Smooth muscle cell of the coronary artery (primary cell): Measurements from ENCODE around the gene RABGGTA. TPM values are rescaled to one million over a fixed set of nuclear protein-coding genes. Genes with fewer than 3 reads are reported as not detected.

ENCODE experiments used
- total RNA-seq: library from RNA; depleted of rRNA; stranded (reverse); fragments of >200 nt; gene quantifications from 2 replicates; pipeline ENCODE4 v1.2.3, GENCODE V29; 2014; ENCODE audit warnings: low replicate concordance

RABGGTA gene
- 16.8 and 22.3 TPM in 2 replicates for total RNA-seq

GRCh38 chr14:24271134-24271833 lies at the start of gene RABGGTA:
Gene RABGGTA (minus strand): TSS chr14:24271597. CDS start chr14:24271115, 482 bp downstream.

GRCh38 chr14:24310646-24311604 lies 39.5 kb upstream of the RABGGTA start, which contains the start of gene LTB4R:
Gene LTB4R (plus strand): TSS chr14:24311502. CDS start chr14:24315652, 4,150 bp downstream.

GRCh38 chr14:24309538-24310264 lies 38.3 kb upstream of the RABGGTA start, which contains the start of gene LTB4R2:
Gene LTB4R2 (plus strand): TSS chr14:24310140. CDS start chr14:24310665, 525 bp downstream.

GRCh38 chr14:24307575-24308341 lies 36.4 kb upstream of the RABGGTA start, which contains the start of gene CIDEB:
Gene CIDEB (minus strand): TSS chr14:24307977. CDS start chr14:24307858, 119 bp downstream.

GRCh38 chr14:24299255-24300191 lies 28.1 kb upstream of the RABGGTA start, which contains the start of the genes DHRS1 and NOP9:
Gene DHRS1 (minus strand): TSS chr14:24299780. CDS start chr14:24299106, 674 bp downstream.
Gene NOP9 (plus strand): TSS chr14:24299850. CDS start chr14:24299955, 105 bp downstream.

GRCh38 chr14:24262821-24263733 lies 8.3 kb downstream of the RABGGTA start, which contains the start of gene TGM1:
Gene TGM1 (minus strand): TSS chr14:24263177. CDS start chr14:24262352, 825 bp downstream.

GRCh38 chr14:24232645-24233537 lies 38.5 kb downstream of the RABGGTA start, which contains the start of gene GMPR2:
Gene GMPR2 (plus strand): TSS chr14:24232929. CDS start chr14:24233254, 325 bp downstream.

GRCh38 chr14:24232121-24232644 lies 39.2 kb downstream of the RABGGTA start, which contains the start of gene NEDD8:
Gene NEDD8 (minus strand): TSS chr14:24232367. CDS start chr14:24232267, 100 bp downstream.

Other genes with a start within 250 kb of the RABGGTA start
- gene CARMIL3, start 219.6 kb downstream of the RABGGTA start, total RNA-seq: 0.08 TPM in 1 of 2 replicates, not detected in the other
- gene CPNE6, start 200.0 kb downstream of the RABGGTA start, total RNA-seq: not detected in 2 replicates
- 13.3 and 44.0 TPM in 2 replicates for gene PCK2, start 177.3 kb downstream of the RABGGTA start, total RNA-seq
- 59.1 and 62.1 TPM in 2 replicates for gene DCAF11, start 156.8 kb downstream of the RABGGTA start, total RNA-seq
- 0.47 and 1.2 TPM in 2 replicates for gene NRL, start 156.6 kb downstream of the RABGGTA start, total RNA-seq
- gene FITM1, start 140.9 kb downstream of the RABGGTA start, total RNA-seq: 0.23 TPM in 1 of 2 replicates, not detected in the other
- 55.3 and 80.6 TPM in 2 replicates for gene PSME1, start 135.4 kb downstream of the RABGGTA start, total RNA-seq
- 19.2 and 21.9 TPM in 2 replicates for gene EMC9, start 130.0 kb downstream of the RABGGTA start, total RNA-seq
- 28.2 and 87.8 TPM in 2 replicates for gene PSME2, start 125.0 kb downstream of the RABGGTA start, total RNA-seq
- 22.2 and 24.9 TPM in 2 replicates for gene RNF31, start 124.1 kb downstream of the RABGGTA start, total RNA-seq
- 68.4 and 96.8 TPM in 2 replicates for gene IRF9, start 110.3 kb downstream of the RABGGTA start, total RNA-seq
- 0.12 and 0.83 TPM in 2 replicates for gene REC8, start 99.5 kb downstream of the RABGGTA start, total RNA-seq
- 27.1 and 41.9 TPM in 2 replicates for gene IPO4, start 82.8 kb downstream of the RABGGTA start, total RNA-seq
- 42.9 and 55.9 TPM in 2 replicates for gene TM9SF1, start 76.2 kb downstream of the RABGGTA start, total RNA-seq
- 0.12 TPM in 1 of 2 replicates, not detected in the other for gene TSSK4, start 65.9 kb downstream of the RABGGTA start, total RNA-seq
- gene CHMP4A, start 58.1 kb downstream of the RABGGTA start, total RNA-seq: 24.2 and 29.7 TPM in 2 replicates
- gene MDP1, start 55.5 kb downstream of the RABGGTA start, total RNA-seq: 10.8 and 18.3 TPM in 2 replicates
- 272 and 446 TPM in 2 replicates for gene NEDD8, start 39.2 kb downstream of the RABGGTA start, total RNA-seq
- 72.7 and 109 TPM in 2 replicates for gene GMPR2, start 38.7 kb downstream of the RABGGTA start, total RNA-seq
- gene TINF2, start 29.0 kb downstream of the RABGGTA start, total RNA-seq: 38.3 and 42.2 TPM in 2 replicates
- 1.6 and 2.5 TPM in 2 replicates for gene TGM1, start 8.4 kb downstream of the RABGGTA start, total RNA-seq
- gene DHRS1, start 28.2 kb upstream of the RABGGTA start, total RNA-seq: 13.5 and 20.9 TPM in 2 replicates
- gene NOP9, start 28.3 kb upstream of the RABGGTA start, total RNA-seq: 14.4 and 17.4 TPM in 2 replicates
- gene CIDEB, start 36.4 kb upstream of the RABGGTA start, total RNA-seq: 0.08 and 3.3 TPM in 2 replicates
- 1.2 and 2.3 TPM in 2 replicates for gene LTB4R2, start 38.5 kb upstream of the RABGGTA start, total RNA-seq
- 0.75 and 6.3 TPM in 2 replicates for gene LTB4R, start 39.9 kb upstream of the RABGGTA start, total RNA-seq
- 0.60 and 16.7 TPM in 2 replicates for gene ADCY4, start 63.5 kb upstream of the RABGGTA start, total RNA-seq
- 0.23 and 9.4 TPM in 2 replicates for gene RIPK3, start 68.4 kb upstream of the RABGGTA start, total RNA-seq
- gene NFATC4, start 96.6 kb upstream of the RABGGTA start, total RNA-seq: 18.4 and 77.3 TPM in 2 replicates
- 3.2 and 9.0 TPM in 2 replicates for gene NYNRIN, start 127.4 kb upstream of the RABGGTA start, total RNA-seq
- gene CBLN3, start 158.1 kb upstream of the RABGGTA start, total RNA-seq: 1.6 and 7.4 TPM in 2 replicates
- 42.2 and 45.3 TPM in 2 replicates for gene KHNYN, start 158.4 kb upstream of the RABGGTA start, total RNA-seq
- 4.4 and 11.3 TPM in 2 replicates for gene SDR39U1, start 171.2 kb upstream of the RABGGTA start, total RNA-seq
- gene CMA1, start 236.7 kb upstream of the RABGGTA start, total RNA-seq: not detected in 2 replicates